Panc1 (cell line): ENCODE measurements around the gene UBXN2A. TPM values are rescaled to one million over a fixed set of nuclear protein-coding genes. Genes with fewer than 3 reads are reported as not detected.

Experiments used
- ATAC-seq: fragments of 200-7000 bp; cut with Tn5 transposase; 2 replicates; pipeline ENCODE4 v1.9.1; 2020; ENCODE audit warnings: mild to moderate bottlenecking, moderate library complexity
- BruUV-seq: library from RNA; stranded (reverse); fragments of 400-500 nt; replicated peaks from 2 replicates; lab custom pipeline; 2021; lab: Mats Ljungman, UMichigan
- CTCF ChIA-PET: fragments of 300-600 bp; sonication (Branson Sonifier 250); formaldehyde crosslinking; loops from one replicate; lab custom pipeline; 2022; ENCODE audit warnings: antibody characterized with exemption; lab: Charles Lee
- POLR2A ChIA-PET: fragments of 300-600 bp; sonication (Branson Sonifier 250); formaldehyde crosslinking; loops from one replicate; lab custom pipeline; 2022; ENCODE audit warnings: antibody characterized with exemption; lab: Charles Lee
- DNase-seq: peaks from one replicate; pipeline ENCODE4 v3.0.0-alpha.2; 2010; ENCODE audit warnings: low read depth, low spot score
- H3K27ac ChIP-seq: 2 replicates; pipeline ENCODE4 v1.5.1; 2011; ENCODE audit warnings: mild to moderate bottlenecking, low read length, inconsistent platforms
- H3K27me3 ChIP-seq: fragments of 200-500 bp; sonication (Bioruptor generic); 2 replicates; pipeline ENCODE4 v1.6.0; 2014; ENCODE audit warnings: low read length, inconsistent platforms; ENCODE audit not compliant: control insufficient read depth, insufficient read depth
- H3K36me3 ChIP-seq: fragments of 200-500 bp; sonication (Bioruptor generic); 2 replicates; pipeline ENCODE4 v1.5.1; 2014; ENCODE audit warnings: inconsistent platforms, mild to moderate bottlenecking, low read length, moderate library complexity; ENCODE audit not compliant: control insufficient read depth, insufficient read depth
- H3K4me1 ChIP-seq: 2 replicates; pipeline ENCODE4 v1.5.1; 2011; ENCODE audit warnings: inconsistent platforms, mild to moderate bottlenecking, low read length, moderate library complexity; ENCODE audit not compliant: control insufficient read depth, insufficient read depth
- H3K4me3 ChIP-seq, 2 experiments: 2 replicates each; pipeline ENCODE4 v1.5.1; 2011 to 2012; ENCODE audit warnings: low read depth in 2 of 2, low read length in 2 of 2, mild to moderate bottlenecking in 2 of 2, inconsistent platforms in 1 of 2, moderate library complexity in 1 of 2
- H3K9me3 ChIP-seq: fragments of 200-500 bp; sonication (Bioruptor generic); 2 replicates; pipeline ENCODE4 v1.5.1; 2014; ENCODE audit warnings: low read depth, mild to moderate bottlenecking, inconsistent platforms, low read length, moderate library complexity; ENCODE audit not compliant: control insufficient read depth, insufficient read depth
- CTCF ChIP-seq: fragments of 450-650 bp; IDR thresholded peaks from 2 replicates; pipeline ENCODE4 v1.5.1; 2017; ENCODE audit warnings: mild to moderate bottlenecking
- POLR2AphosphoS5 ChIP-seq: IDR thresholded peaks from 2 replicates; pipeline ENCODE4 v1.6.1; 2012; ENCODE audit warnings: mild to moderate bottlenecking, low read depth, low read length, moderate library complexity
- REST ChIP-seq, 2 experiments: IDR thresholded peaks; 2 replicates each; pipeline ENCODE4 v1.6.1; 2011 to 2012; ENCODE audit warnings: low read depth in 2 of 2, control low read depth in 1 of 2, low read length in 1 of 2, mild to moderate bottlenecking in 1 of 2, moderate library complexity in 1 of 2; ENCODE audit not compliant: insufficient read depth in 1 of 2
- SIN3A ChIP-seq: IDR thresholded peaks from 2 replicates; pipeline ENCODE4 v1.6.1; 2012; ENCODE audit warnings: low read depth, mild to moderate bottlenecking, low read length, moderate library complexity, borderline replicate concordance; ENCODE audit not compliant: insufficient read depth
- TCF7L2 ChIP-seq: IDR thresholded peaks from 2 replicates; pipeline ENCODE4 v1.6.1; 2011; ENCODE audit warnings: mild to moderate bottlenecking, low read depth, low read length, inconsistent platforms
- in situ Hi-C: cut with HindIII; loops from 2 replicates; pipeline ENCODE4 v1.10.0; 2016; ENCODE audit warnings: low sequenced_read_pairs, low pct_unique_long_range_greater_than_20kb
- intact Hi-C: fragments of 100-400 bp; cut with micrococcal nuclease; formaldehyde crosslinking; loops from one replicate; pipeline ENCODE4 v1.10.0; 2022; ENCODE audit not compliant: unreplicated experiment
- total RNA-seq: library from RNA; stranded (reverse); gene quantifications from one replicate; pipeline ENCODE4 v1.2.1, GENCODE V29; 2021; ENCODE audit not compliant: unreplicated experiment

UBXN2A gene
- total RNA-seq, 1 experiment from 2014 or later, result 23.3 TPM

GRCh38 chr2:23905155-23905554 is 35.1 kb upstream of the UBXN2A start:
- H3K27ac ChIP-seq, result no peak overlapping the region
- intact Hi-C loops, result no loop called here
- ChIA-PET CTCF (no interaction called here), POLR2A (no interaction called here)
- no peak for DNase-seq
- TF ChIP-seq SIN3A (no peak), REST (IDR thresholded peaks at IDR 0.05; ENCODE audit: insufficient read depth in 1 of 2, low read depth in 2 of 2, low read length in 1 of 2) (no peak), TCF7L2 (no peak), POLR2AphosphoS5 (no peak)
- H3K4me3 ChIP-seq, result no peak overlapping the region
- in situ Hi-C loops, result no loop called here
- H3K4me1 ChIP-seq, result peaks cover 22% of the 10 kb centered on the region
- H3K9me3 ChIP-seq, result no peaks in the 10 kb centered on the region
- BruUV-seq, result no TSS peak
- no peak for ATAC-seq
- H3K36me3 ChIP-seq, result no peaks in the 10 kb centered on the region
- no peaks in the 10 kb centered on the region for H3K27me3 ChIP-seq

- no TSS peak for BruUV-seq
- ATAC-seq, result 0 out of 2 replicates have a peak, but pooled peaks have one; percentile 47
- intact Hi-C loops, result no loop called here
Observed at GRCh38 chr2:23912054-23912453, 28.2 kb upstream of the UBXN2A start.

More at GRCh38 chr2:23912054-23912453, 28.2 kb upstream of the UBXN2A start:
- ChIA-PET POLR2A (interaction anchor here (0.6 kb wide), 1 partner anchor 44 kb away, joined by 3 read pairs; no protein-coding TSS in a partner anchor), CTCF (no interaction called here)
- H3K36me3 ChIP-seq, result no peaks in the 10 kb centered on the region
- no peak overlapping the region for H3K4me3 ChIP-seq
- H3K27me3 ChIP-seq, result no peaks in the 10 kb centered on the region
- no peak overlapping the region for H3K27ac ChIP-seq
- no peak for DNase-seq
- peaks cover 10% of the 10 kb centered on the region for H3K4me1 ChIP-seq
- in situ Hi-C loops, result no loop called here
- no peak for TF ChIP-seq POLR2AphosphoS5
- no peak for TF ChIP-seq SIN3A
- TF ChIP-seq REST (IDR thresholded peaks at IDR 0.05; ENCODE audit: insufficient read depth in 1 of 2, low read depth in 2 of 2, low read length in 1 of 2), result no peak
- no peak for TF ChIP-seq TCF7L2
- no peak for TF ChIP-seq CTCF
- H3K9me3 ChIP-seq, result no peaks in the 10 kb centered on the region
